Measurements from ENCODE around the gene TNFSF4.

GRCh38 chr1:173164178-173164577 lies 43.0 kb downstream of the TNFSF4 start:
- no peak for TF ChIP-seq GATA2 (IDR thresholded peaks at IDR 0.05; ENCODE audit: low read depth, low read length)
- no peak for TF ChIP-seq GATA3 (IDR thresholded peaks at IDR 0.05; ENCODE audit: low read depth, low read length)

Data from SH-SY5Y (cell line).